HCT116 (cell line): ENCODE results near the gene LRSAM1. TPM values are rescaled to one million over a fixed set of nuclear protein-coding genes. Genes with fewer than 3 reads are reported as not detected.
A peak's percentile ranks its signal among the peaks of the same experiment; 100 is the strongest.

Experiments
- ATAC-seq: fragments of 200-7000 bp; cut with Tn5 transposase; 2 replicates; pipeline ENCODE4 v1.9.1; 2020; ENCODE audit warnings: mild to moderate bottlenecking, moderate library complexity
- BruUV-seq: library from RNA; stranded (reverse); fragments of 400-500 nt; replicated peaks from 2 replicates; lab custom pipeline; 2021; lab: Mats Ljungman, UMichigan
- CTCF ChIA-PET: fragments of 300-600 bp; sonication (Branson Sonifier 250); formaldehyde crosslinking; loops from one replicate; lab custom pipeline; 2021; ENCODE audit warnings: antibody characterized with exemption; lab: Charles Lee
- POLR2A ChIA-PET: fragments of 300-600, 350-600 bp; sonication (Branson Sonifier 250); formaldehyde crosslinking; loops from one replicate; lab custom pipeline; 2021; ENCODE audit warnings: antibody characterized with exemption; lab: Charles Lee
- RAD21 ChIA-PET, 2 experiments: fragments of 300-600 bp; sonication (Branson Sonifier 250); formaldehyde crosslinking; loops; one replicate each; lab custom pipeline; 2023; ENCODE audit warnings: low total read pairs in 2 of 2; ENCODE audit not compliant: uncharacterized antibody in 2 of 2, unreplicated experiment in 2 of 2, low non-redundant PET in 1 of 2; lab: Charles Lee
- DNase-seq: peaks from one replicate; pipeline ENCODE4 v3.0.0-alpha.2; 2010; ENCODE audit warnings: low read depth, low spot score
- H2AFZ ChIP-seq: fragments of 200-600 bp; shearing (Covaris generic), sonication (generic); 2 replicates; pipeline ENCODE4 v1.6.1; 2017; ENCODE audit warnings: low read depth, mixed run types, mixed read lengths, antibody characterized with exemption, low read length; ENCODE audit not compliant: poor library complexity, severe bottlenecking
- H3K27ac ChIP-seq: 2 replicates; pipeline ENCODE4 v1.5.1; 2012; ENCODE audit warnings: low read depth, low read length
- H3K27me3 ChIP-seq: fragments of 200-600 bp; sonication (generic); 2 replicates; pipeline ENCODE4 v1.6.1; 2016; ENCODE audit warnings: mixed run types, low read length, mixed read lengths; ENCODE audit not compliant: insufficient read depth
- H3K36me3 ChIP-seq, 2 experiments: fragments of 200-500 bp in 1 of 2; fragments of 200-600 bp in 1 of 2; sonication (Bioruptor generic) in 1 of 2; sonication (generic) in 1 of 2; 2 replicates each; pipeline versions ENCODE4 v1.5.1 to v1.6.1; 2014 to 2016; ENCODE audit warnings: low read length in 2 of 2, inconsistent platforms in 1 of 2, mixed read lengths in 1 of 2, mixed run types in 1 of 2; ENCODE audit not compliant: insufficient read depth in 2 of 2, control insufficient read depth in 1 of 2
- H3K4me1 ChIP-seq, 2 experiments: fragments of 200-600 bp in 1 of 2; sonication (generic) in 1 of 2; 2 replicates each; pipeline versions ENCODE4 v1.5.1 to v1.6.1; 2012 to 2017; ENCODE audit warnings: low read length in 2 of 2, inconsistent platforms in 1 of 2, mild to moderate bottlenecking in 1 of 2, mixed read lengths in 1 of 2, mixed run types in 1 of 2, moderate library complexity in 1 of 2; ENCODE audit not compliant: insufficient read depth in 2 of 2, control insufficient read depth in 1 of 2
- H3K4me2 ChIP-seq: fragments of 200-600 bp; sonication (generic); 2 replicates; pipeline ENCODE4 v1.6.1; 2017; ENCODE audit warnings: mixed run types, low read length, mixed read lengths
- H3K4me3 ChIP-seq, 2 experiments: fragments of 200-600 bp in 1 of 2; sonication (generic) in 1 of 2; replicated peaks in 1 of 2; 2 replicates each; pipeline ENCODE4 v1.5.1; 2011 to 2016; ENCODE audit warnings: low read length in 2 of 2, control low read depth in 1 of 2, low read depth in 1 of 2, mild to moderate bottlenecking in 1 of 2, mixed read lengths in 1 of 2, mixed run types in 1 of 2
- H3K79me2 ChIP-seq: fragments of 200-600 bp; sonication (generic); 2 replicates; pipeline ENCODE4 v1.6.1; 2017; ENCODE audit warnings: mild to moderate bottlenecking, mixed run types, low read length, moderate library complexity, mixed read lengths; ENCODE audit not compliant: insufficient read depth
- H3K9ac ChIP-seq: fragments of 200-600 bp; sonication (generic); 2 replicates; pipeline ENCODE4 v1.6.1; 2016; ENCODE audit warnings: low read length, mixed read lengths
- H3K9me2 ChIP-seq: fragments of 200-600 bp; sonication (generic), shearing (Covaris generic); 2 replicates; pipeline ENCODE4 v1.6.1; 2017; ENCODE audit warnings: mixed run types, mild to moderate bottlenecking, moderate library complexity; ENCODE audit not compliant: insufficient read depth
- H3K9me3 ChIP-seq, 2 experiments: fragments of 200-500 bp in 1 of 2; fragments of 200-600 bp in 1 of 2; sonication (Bioruptor generic) in 1 of 2; sonication (generic) in 1 of 2; 2 replicates each; pipeline ENCODE4 v1.6.1; 2014 to 2017; ENCODE audit warnings: low read length in 2 of 2, mixed read lengths in 2 of 2, inconsistent platforms in 1 of 2, low read depth in 1 of 2, mild to moderate bottlenecking in 1 of 2, mixed run types in 1 of 2, moderate library complexity in 1 of 2; ENCODE audit not compliant: control insufficient read depth in 1 of 2, insufficient read depth in 1 of 2
- H4K20me1 ChIP-seq: fragments of 200-600 bp; sonication (generic), shearing (Covaris generic); 2 replicates; pipeline ENCODE4 v1.6.1; 2017; ENCODE audit warnings: mixed run types, mild to moderate bottlenecking, moderate library complexity; ENCODE audit not compliant: insufficient read depth
- ATF3 ChIP-seq: IDR thresholded peaks from 2 replicates; pipeline ENCODE4 v1.6.1; 2012
- CTCF ChIP-seq, 3 experiments: fragments of 200-600 bp in 1 of 3; sonication (generic) in 1 of 3; IDR thresholded peaks in 2 of 3; conservative IDR thresholded peaks in 1 of 3; 2 replicates each; pipeline ENCODE4 v1.5.1; 2012 to 2017; ENCODE audit warnings: low read depth in 2 of 3, low read length in 2 of 3, antibody characterized with exemption in 1 of 3, borderline replicate concordance in 1 of 3, control low read depth in 1 of 3, mild to moderate bottlenecking in 1 of 3, mixed read lengths in 1 of 3, mixed run types in 1 of 3, moderate library complexity in 1 of 3; ENCODE audit not compliant: insufficient read depth in 1 of 3
- EZH2phosphoT487 ChIP-seq: fragments of 200-600 bp; IDR thresholded peaks from 2 replicates; pipeline ENCODE4 v1.6.1; 2018; ENCODE audit warnings: antibody characterized with exemption, borderline replicate concordance
- POLR2AphosphoS5 ChIP-seq: IDR thresholded peaks from 2 replicates; pipeline ENCODE4 v1.6.1; 2011; ENCODE audit warnings: mild to moderate bottlenecking, low read depth, low read length, moderate library complexity
- SIN3A ChIP-seq: IDR thresholded peaks from 2 replicates; pipeline ENCODE4 v1.6.1; 2012; ENCODE audit warnings: low read depth
- SP1 ChIP-seq: IDR thresholded peaks from 2 replicates; pipeline ENCODE4 v1.6.1; 2012; ENCODE audit warnings: low read depth
- SRF ChIP-seq: IDR thresholded peaks from 2 replicates; pipeline ENCODE4 v1.6.1; 2012; ENCODE audit warnings: low read depth
- ZBTB33 ChIP-seq: IDR thresholded peaks from 2 replicates; pipeline ENCODE4 v1.6.1; 2011; ENCODE audit warnings: mild to moderate bottlenecking, low read length, moderate library complexity; ENCODE audit not compliant: insufficient replicate concordance; ENCODE audit errors: extremely low read depth
- ZFX ChIP-seq: fragments of 450-650 bp; IDR thresholded peaks from 2 replicates; pipeline ENCODE4 v1.6.1; 2017
- intact Hi-C: fragments of 100-400 bp; cut with micrococcal nuclease; formaldehyde crosslinking; loops from 2 replicates; pipeline ENCODE4 v1.10.0; 2022
- total RNA-seq: library from RNA; stranded (reverse); gene quantifications from one replicate; pipeline ENCODE4 v1.2.1, GENCODE V29; 2021; ENCODE audit not compliant: unreplicated experiment

Gene LRSAM1
- total RNA-seq, 1 experiment from 2014 or later = 25.9 TPM

- H3K79me2 ChIP-seq = no peaks in the 10 kb centered on the region
- H3K4me3 ChIP-seq = no peak overlapping the region
- H3K9me3 ChIP-seq = no peaks in the 10 kb centered on the region
- H3K9ac ChIP-seq = no peak overlapping the region
- peaks cover 6 to 16% of the 10 kb centered on the region in 2 experiments; a peak in 3 of 4 replicates for H3K36me3 ChIP-seq
- ChIA-PET RAD21 (interaction anchor here (0.8 to 1.3 kb wide), 3 partner anchors 75 to 221 kb away, joined by 3 read pairs; no protein-coding TSS in a partner anchor), POLR2A (interaction anchor here (1.0 kb wide), 1 partner anchor 76 kb away, joined by 3 read pairs; no protein-coding TSS in a partner anchor), CTCF (interaction anchor here (0.6 to 3.6 kb wide), 8 partner anchors 63 to 418 kb away, joined by 3 to 22 read pairs (median 6); partner anchors contain the start of gene TOR2A)
- 0 out of 4 replicates have a peak, but pooled peaks cover 0 to 4% of the 10 kb centered on the region in 2 experiments for H3K4me1 ChIP-seq
- TF ChIP-seq ZFX (no peak), CTCF (IDR thresholded peaks at IDR 0.05 in 2 of 3, conservative IDR thresholded peaks at IDR 0.05 in 1 of 3; ENCODE audit: borderline replicate concordance in 1 of 3, insufficient read depth in 1 of 3, low read depth in 2 of 3, low read length in 2 of 3) (no peak), ATF3 (no peak), SP1 (no peak), SIN3A (no peak), EZH2phosphoT487 (no peak), ZBTB33 (no peak), POLR2AphosphoS5 (no peak), SRF (no peak)
- no peaks in the 10 kb centered on the region for H4K20me1 ChIP-seq
- ATAC-seq (peak; percentile 10; the same call in 1 of the 2 replicates), DNase-seq (no peak)
- intact Hi-C loops = no loop called here
- no peaks in the 10 kb centered on the region for H3K9me2 ChIP-seq
- no peak overlapping the region for H3K4me2 ChIP-seq
- no peak overlapping the region for H2AFZ ChIP-seq
- no peak overlapping the region for H3K27ac ChIP-seq
- no TSS peak for BruUV-seq
- no peaks in the 10 kb centered on the region for H3K27me3 ChIP-seq
Observed at GRCh38 chr9:127503379-127503921, 52.1 kb downstream of the LRSAM1 start.
